NB4 (cell line): ENCODE measurements around the gene CFAP65.

ENCODE experiments used
- DNase-seq: peaks from one replicate; pipeline ENCODE4 v3.0.0; 2010; ENCODE audit warnings: low read depth
- H3K4me3 ChIP-seq: one replicate; pipeline ENCODE4 v1.5.1; 2011; ENCODE audit warnings: mild to moderate bottlenecking, low read depth, low read length, moderate library complexity
- MYC ChIP-seq: IDR thresholded peaks from 2 replicates; pipeline ENCODE4 v1.6.1; 2011; ENCODE audit warnings: low read depth, low read length
- POLR2A ChIP-seq: IDR thresholded peaks from 2 replicates; pipeline ENCODE4 v1.6.1; 2011; ENCODE audit warnings: mild to moderate bottlenecking; ENCODE audit not compliant: insufficient read length; ENCODE audit errors: extremely low read depth
- TF ChIP-seq, protein P1 (sequence below): IDR thresholded peaks from 2 replicates; pipeline ENCODE4 v1.6.1; 2011; ENCODE audit warnings: low read depth, low read length
- TF ChIP-seq, protein P2 (sequence below): IDR thresholded peaks from one replicate; pipeline ENCODE4 v1.5.1; 2012; ENCODE audit warnings: low read depth, low read length

The CFAP65 gene

DNA sequence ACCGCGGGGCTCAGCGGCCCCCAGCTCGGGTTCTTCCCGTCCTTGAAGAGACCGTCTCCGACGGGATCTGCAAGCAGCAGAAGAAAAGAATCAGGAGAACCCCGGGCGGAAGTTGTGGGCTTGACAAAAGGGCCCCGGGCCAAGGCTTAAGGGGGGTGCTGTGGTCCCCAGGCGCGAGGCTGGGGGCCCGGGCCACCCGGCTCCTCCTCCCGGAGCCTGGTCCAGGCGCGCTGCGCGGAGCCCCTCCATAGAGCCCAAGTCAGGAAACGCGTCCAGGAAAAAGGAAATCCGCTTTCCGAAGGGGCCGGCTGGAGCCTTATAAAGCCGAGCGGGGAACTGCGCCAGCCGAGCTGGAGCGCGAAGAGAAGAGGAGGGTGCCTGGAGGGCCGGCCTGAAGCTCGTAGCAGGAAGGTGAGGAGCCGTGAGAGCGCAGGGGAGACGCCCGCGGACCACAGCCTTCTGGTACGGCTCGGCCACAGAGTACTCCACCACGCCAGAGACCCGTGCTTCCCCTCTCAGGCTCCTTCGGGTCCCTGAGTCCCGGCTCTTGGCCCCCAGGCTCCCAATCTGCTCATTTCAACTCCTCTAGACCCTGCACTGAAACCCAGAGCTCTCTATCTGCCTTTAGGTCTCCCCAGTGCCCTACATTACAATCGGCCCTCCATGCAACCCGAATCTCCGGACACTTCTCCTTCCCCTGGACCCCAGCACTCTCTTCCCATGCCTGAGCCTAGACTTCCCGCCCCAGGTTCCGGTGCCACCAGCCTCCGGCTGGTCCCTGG, 56.9 kb downstream of the CFAP65 start:
- TF ChIP-seq MYC (no peak), POLR2A (no peak)
- TF ChIP-seq, protein P1, sequence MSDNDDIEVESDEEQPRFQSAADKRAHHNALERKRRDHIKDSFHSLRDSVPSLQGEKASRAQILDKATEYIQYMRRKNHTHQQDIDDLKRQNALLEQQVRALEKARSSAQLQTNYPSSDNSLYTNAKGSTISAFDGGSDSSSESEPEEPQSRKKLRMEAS = no peak
- TF ChIP-seq, protein P2, sequence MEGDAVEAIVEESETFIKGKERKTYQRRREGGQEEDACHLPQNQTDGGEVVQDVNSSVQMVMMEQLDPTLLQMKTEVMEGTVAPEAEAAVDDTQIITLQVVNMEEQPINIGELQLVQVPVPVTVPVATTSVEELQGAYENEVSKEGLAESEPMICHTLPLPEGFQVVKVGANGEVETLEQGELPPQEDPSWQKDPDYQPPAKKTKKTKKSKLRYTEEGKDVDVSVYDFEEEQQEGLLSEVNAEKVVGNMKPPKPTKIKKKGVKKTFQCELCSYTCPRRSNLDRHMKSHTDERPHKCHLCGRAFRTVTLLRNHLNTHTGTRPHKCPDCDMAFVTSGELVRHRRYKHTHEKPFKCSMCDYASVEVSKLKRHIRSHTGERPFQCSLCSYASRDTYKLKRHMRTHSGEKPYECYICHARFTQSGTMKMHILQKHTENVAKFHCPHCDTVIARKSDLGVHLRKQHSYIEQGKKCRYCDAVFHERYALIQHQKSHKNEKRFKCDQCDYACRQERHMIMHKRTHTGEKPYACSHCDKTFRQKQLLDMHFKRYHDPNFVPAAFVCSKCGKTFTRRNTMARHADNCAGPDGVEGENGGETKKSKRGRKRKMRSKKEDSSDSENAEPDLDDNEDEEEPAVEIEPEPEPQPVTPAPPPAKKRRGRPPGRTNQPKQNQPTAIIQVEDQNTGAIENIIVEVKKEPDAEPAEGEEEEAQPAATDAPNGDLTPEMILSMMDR = no peak
- peak; percentile 46 for DNase-seq
- no peak overlapping the region for H3K4me3 ChIP-seq

DNA sequence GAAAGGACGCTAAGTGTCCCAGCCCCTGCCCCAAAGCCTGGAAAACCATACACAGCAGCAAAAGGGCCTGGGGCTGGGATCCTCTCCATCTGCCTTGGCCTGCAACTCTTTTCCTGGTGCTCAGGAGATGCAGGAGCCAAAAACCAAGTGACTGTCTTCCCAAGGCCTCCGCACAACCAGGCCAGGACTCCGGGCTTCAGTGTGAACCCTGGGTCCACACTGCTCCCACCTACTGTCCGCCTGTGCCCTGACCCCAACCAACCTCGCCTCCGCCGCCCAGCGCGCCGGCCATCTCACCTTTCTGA, 57.4 kb downstream of the CFAP65 start:
- no peak overlapping the region for H3K4me3 ChIP-seq
- TF ChIP-seq, protein P2 = no peak
- TF ChIP-seq MYC (no peak), POLR2A (no peak)
- TF ChIP-seq, protein P1 = no peak
- DNase-seq = no peak

DNA sequence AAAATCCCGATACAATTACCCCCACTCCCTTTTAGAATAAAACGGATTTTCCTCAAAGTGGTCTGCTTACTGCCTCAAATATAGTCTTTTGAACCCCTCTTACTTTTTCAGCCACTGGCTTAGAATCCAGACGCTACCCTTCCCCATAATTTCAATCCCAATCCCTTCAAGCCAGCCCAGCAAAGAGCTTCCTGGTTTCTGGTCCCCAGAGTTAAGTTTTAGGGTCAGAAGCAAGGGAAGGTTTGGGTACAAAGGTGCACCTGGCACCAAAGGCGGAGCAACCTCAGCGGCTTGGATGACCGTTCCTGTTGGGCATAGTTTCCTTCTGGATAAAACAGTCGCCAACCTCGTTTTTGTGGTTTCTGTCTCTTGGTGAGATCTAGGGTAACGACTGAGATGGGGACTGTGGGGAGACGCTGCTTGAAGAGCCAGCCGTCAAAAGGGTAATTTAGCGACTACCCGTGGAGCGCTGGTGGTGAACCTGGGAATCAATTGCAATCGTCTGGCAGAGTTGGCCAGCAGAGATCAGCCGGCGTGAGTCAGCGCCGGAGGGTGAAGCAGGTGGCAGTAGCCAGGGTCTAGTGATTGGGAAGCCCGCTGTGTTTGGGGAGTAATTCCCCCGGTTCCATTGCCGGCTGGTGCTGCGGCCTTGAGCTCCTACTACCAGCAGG, 57.9 kb downstream of the CFAP65 start:
- H3K4me3 ChIP-seq = no peak overlapping the region
- DNase-seq = no peak
- TF ChIP-seq, protein P1 = no peak
- TF ChIP-seq MYC (no peak), POLR2A (no peak)
- TF ChIP-seq, protein P2 = no peak

DNA sequence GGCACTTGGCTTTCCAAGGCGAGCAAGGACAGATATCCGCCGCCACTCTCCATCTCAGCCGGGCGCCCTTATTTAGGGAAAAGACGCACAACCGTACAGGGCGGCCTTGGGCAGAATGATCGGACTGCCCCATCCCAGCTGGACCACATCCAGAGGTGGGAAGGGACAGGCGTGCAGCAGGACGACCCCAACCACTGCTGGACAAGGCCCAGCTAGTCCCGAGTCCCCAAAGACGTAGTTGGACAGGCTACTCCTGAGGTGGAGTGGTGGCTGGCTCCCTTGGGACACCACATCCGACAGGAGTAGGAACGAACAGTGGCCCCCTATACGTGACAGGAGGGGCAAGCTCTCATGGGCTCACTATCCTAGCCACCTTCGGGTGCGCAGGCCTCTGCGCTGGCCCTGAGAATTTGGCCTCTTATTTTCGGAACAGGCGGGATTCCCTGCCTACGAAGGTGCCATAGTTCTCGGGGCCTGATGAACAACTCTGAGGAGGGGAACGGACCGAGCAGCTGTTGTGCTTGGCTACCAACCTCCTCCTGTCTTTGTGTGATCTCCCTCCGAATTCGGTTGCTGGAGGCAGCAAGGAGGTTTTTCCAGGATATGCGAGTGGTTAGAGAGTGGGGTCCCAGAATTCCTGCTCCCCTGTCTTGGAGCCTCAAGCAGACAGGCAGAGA, 58.6 kb downstream of the CFAP65 start:
- H3K4me3 ChIP-seq = no peak overlapping the region
- no peak for TF ChIP-seq POLR2A
- TF ChIP-seq, protein P2 = no peak
- DNase-seq = no peak

DNA sequence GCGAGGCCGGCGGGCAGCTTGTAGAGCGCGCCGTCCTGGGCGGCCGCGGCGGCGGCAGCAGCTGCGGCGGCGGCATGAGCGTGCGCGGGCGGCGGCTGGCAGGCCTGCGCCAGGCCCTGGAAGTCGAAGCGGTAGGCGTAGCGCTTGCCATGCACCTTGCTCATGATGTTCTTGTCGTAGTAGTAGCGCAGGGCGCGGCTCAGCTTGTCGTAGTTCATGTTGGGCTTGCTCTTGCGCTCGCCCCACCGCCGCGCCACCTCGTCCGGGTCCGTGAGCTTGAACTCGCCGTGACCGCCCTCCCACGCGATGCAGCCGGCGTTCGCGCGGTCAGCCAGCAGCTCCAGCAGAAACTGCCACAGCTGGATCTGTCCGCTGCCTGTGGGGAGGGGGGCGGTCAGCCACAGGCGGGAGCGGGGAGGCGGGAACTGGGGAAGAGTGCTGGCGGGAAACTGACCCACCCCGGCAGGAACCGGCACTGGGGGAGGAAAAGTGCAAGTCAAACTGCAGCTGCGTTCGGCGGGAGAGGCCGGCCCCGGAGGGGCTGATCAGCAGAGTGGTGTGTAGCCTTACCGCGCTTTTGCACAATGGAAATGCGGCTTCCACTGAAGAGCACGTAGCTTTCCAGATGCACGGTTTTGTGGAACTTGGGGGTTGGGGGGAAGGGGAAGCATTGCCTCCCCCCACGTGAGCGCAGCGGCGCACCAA, 59.3 kb downstream of the CFAP65 start:
- H3K4me3 ChIP-seq = no peak overlapping the region
- peak; percentile 53 for DNase-seq
- TF ChIP-seq POLR2A (no peak), MYC (no peak)
- TF ChIP-seq, protein P2 = no peak
- TF ChIP-seq, protein P1 = no peak
